HEK293 (cell line): ENCODE measurements around the gene METTL8.

Experiments used
- CTCF ChIA-PET: fragments of 350-600 bp; formaldehyde crosslinking; extraction: SDS; loops from one replicate; lab custom pipeline; 2021; ENCODE audit warnings: antibody characterized with exemption; lab: Yijun Ruan, JAX
- POLR2A ChIA-PET: fragments of 300-600 bp; formaldehyde crosslinking; extraction: SDS; loops from one replicate; lab custom pipeline; 2020; ENCODE audit warnings: antibody characterized with exemption, inconsistent platforms; lab: Yijun Ruan, JAX
- H3K27ac ChIP-seq: fragments of 200-500 bp; sonication (Bioruptor generic); 2 replicates; pipeline ENCODE4 v1.5.1; 2014; ENCODE audit warnings: low read depth, low read length, control low read depth, inconsistent platforms; ENCODE audit errors: extremely low read depth
- H3K36me3 ChIP-seq, 2 experiments: fragments of 200-500 bp in 1 of 2; sonication (Bioruptor generic) in 1 of 2; 1 replicate in 1 of 2; 2 replicates in 1 of 2; pipeline ENCODE4 v1.5.1; 2014 to 2017; ENCODE audit warnings: inconsistent platforms in 2 of 2, low read length in 2 of 2; ENCODE audit not compliant: control insufficient read depth in 2 of 2, insufficient read depth in 1 of 2
- H3K4me1 ChIP-seq: fragments of 200-500 bp; sonication (Bioruptor generic); 2 replicates; pipeline ENCODE4 v1.5.1; 2014; ENCODE audit warnings: mild to moderate bottlenecking, low read length, inconsistent platforms; ENCODE audit not compliant: control insufficient read depth, insufficient read depth
- H3K4me3 ChIP-seq: 2 replicates; pipeline ENCODE4 v1.5.1; 2011; ENCODE audit warnings: low read depth, mild to moderate bottlenecking, control low read depth, low read length, moderate library complexity
- H3K9me3 ChIP-seq: fragments of 200-500 bp; sonication (Bioruptor generic); 2 replicates; pipeline ENCODE4 v1.5.1; 2014; ENCODE audit warnings: low read depth, low read length, inconsistent platforms; ENCODE audit not compliant: control insufficient read depth, insufficient read depth
- BCL11A ChIP-seq: fragments of 450-650 bp; formaldehyde crosslinking; IDR thresholded peaks from 2 replicates; pipeline ENCODE4 v1.5.1; 2016; ENCODE audit warnings: low read depth, missing biosample characterization, missing genetic modification characterization
- OSR2 ChIP-seq: fragments of 450-650 bp; formaldehyde crosslinking; IDR thresholded peaks from 2 replicates; pipeline ENCODE4 v1.5.1; 2016; ENCODE audit warnings: missing biosample characterization, missing genetic modification characterization
- OVOL3 ChIP-seq: fragments of 450-650 bp; formaldehyde crosslinking; IDR thresholded peaks from 2 replicates; pipeline ENCODE4 v1.5.1; 2016; ENCODE audit warnings: missing biosample characterization, missing genetic modification characterization
- PBX3 ChIP-seq: sonication (generic); formaldehyde crosslinking; IDR thresholded peaks from 2 replicates; pipeline ENCODE4 v1.8.1; 2022; ENCODE audit warnings: mild to moderate bottlenecking, moderate library complexity, missing genetic modification reagents
- SALL2 ChIP-seq: fragments of 450-650 bp; formaldehyde crosslinking; IDR thresholded peaks from 2 replicates; pipeline ENCODE4 v1.5.0; 2017; ENCODE audit warnings: missing biosample characterization, mild to moderate bottlenecking, missing genetic modification characterization, borderline replicate concordance
- YY2 ChIP-seq: fragments of 450-650 bp; formaldehyde crosslinking; IDR thresholded peaks from 2 replicates; pipeline ENCODE4 v1.5.1; 2016; ENCODE audit warnings: missing biosample characterization, missing genetic modification characterization
- ZBTB11 ChIP-seq: fragments of 450-650 bp; formaldehyde crosslinking; conservative IDR thresholded peaks from 2 replicates; pipeline ENCODE4 v1.5.1; 2016; ENCODE audit warnings: low read depth, missing biosample characterization, missing genetic modification characterization
- ZNF138 ChIP-seq: fragments of 450-650 bp; formaldehyde crosslinking; IDR thresholded peaks from 2 replicates; pipeline ENCODE4 v1.5.1; 2016; ENCODE audit warnings: missing biosample characterization, missing genetic modification characterization, borderline replicate concordance
- ZNF146 ChIP-seq: fragments of 450-650 bp; formaldehyde crosslinking; IDR thresholded peaks from 2 replicates; pipeline ENCODE4 v1.5.1; 2016; ENCODE audit warnings: missing biosample characterization, missing genetic modification characterization
- ZNF169 ChIP-seq: fragments of 450-650 bp; formaldehyde crosslinking; IDR thresholded peaks from 2 replicates; pipeline ENCODE4 v1.5.1; 2016; ENCODE audit warnings: missing biosample characterization, missing genetic modification characterization
- ZNF214 ChIP-seq: fragments of 450-650 bp; formaldehyde crosslinking; IDR thresholded peaks from 2 replicates; pipeline ENCODE4 v1.5.1; 2017; ENCODE audit warnings: missing biosample characterization, mild to moderate bottlenecking, missing genetic modification characterization, borderline replicate concordance
- ZNF221 ChIP-seq: fragments of 450-650 bp; formaldehyde crosslinking; IDR thresholded peaks from 2 replicates; pipeline ENCODE4 v1.5.1; 2017; ENCODE audit warnings: missing biosample characterization, missing genetic modification characterization, borderline replicate concordance
- ZNF362 ChIP-seq: fragments of 450-650 bp; formaldehyde crosslinking; IDR thresholded peaks from 2 replicates; pipeline ENCODE4 v1.5.1; 2016; ENCODE audit warnings: missing biosample characterization, missing genetic modification characterization
- ZNF423 ChIP-seq: fragments of 450-650 bp; formaldehyde crosslinking; IDR thresholded peaks from 2 replicates; pipeline ENCODE4 v1.5.1; 2016; ENCODE audit warnings: missing biosample characterization, missing genetic modification characterization
- ZNF549 ChIP-seq: fragments of 450-650 bp; IDR thresholded peaks from 2 replicates; pipeline ENCODE4 v1.5.1; 2018; ENCODE audit warnings: missing biosample characterization, missing genetic modification characterization, mild to moderate bottlenecking, inconsistent platforms, moderate library complexity
- ZNF560 ChIP-seq: fragments of 450-650 bp; formaldehyde crosslinking; IDR thresholded peaks from 2 replicates; pipeline ENCODE4 v1.5.1; 2017; ENCODE audit warnings: missing biosample characterization, missing genetic modification characterization, borderline replicate concordance
- ZNF670 ChIP-seq: fragments of 450-650 bp; formaldehyde crosslinking; IDR thresholded peaks from 2 replicates; pipeline ENCODE4 v1.5.1; 2016; ENCODE audit warnings: missing biosample characterization, missing genetic modification characterization, low read depth

The METTL8 gene

GRCh38 chr2:171279983-171280790, 153.6 kb downstream of the METTL8 start:
- Histone ChIP-seq H3K36me3 (no peaks in the 10 kb centered on the region), H3K4me1 (no peaks in the 10 kb centered on the region), H3K4me3 (no peak overlapping the region), H3K9me3 (no peaks in the 10 kb centered on the region), H3K27ac (no peak overlapping the region)
- ChIA-PET POLR2A (no interaction called here), CTCF (no interaction called here)
- TF ChIP-seq SALL2 (tag by site-specific recombination): no peak

GRCh38 chr2:171274757-171275156, 159.0 kb downstream of the METTL8 start:
- Histone ChIP-seq H3K4me1 (no peaks in the 10 kb centered on the region), H3K27ac (no peak overlapping the region), H3K4me3 (no peak overlapping the region), H3K36me3 (no peaks in the 10 kb centered on the region), H3K9me3 (no peaks in the 10 kb centered on the region)
- ChIA-PET CTCF (no interaction called here), POLR2A (no interaction called here)
- TF ChIP-seq ZNF670 (tag by site-specific recombination) (no peak), PBX3 (CRISPR knock-in tag) (no peak), ZNF549 (tag by site-specific recombination) (no peak), ZNF221 (tag by site-specific recombination) (no peak), ZNF423 (tag by site-specific recombination) (no peak), BCL11A (tag by site-specific recombination) (no peak), ZNF169 (tag by site-specific recombination) (no peak), ZNF138 (tag by site-specific recombination) (no peak), ZNF146 (tag by site-specific recombination) (no peak), ZNF362 (tag by site-specific recombination) (no peak), ZNF214 (no peak), ZNF560 (tag by site-specific recombination) (no peak), ZBTB11 (tag by site-specific recombination) (no peak), OSR2 (tag by site-specific recombination) (no peak), OVOL3 (tag by site-specific recombination) (no peak), YY2 (tag by site-specific recombination) (no peak)
